NT2/D1 (cell line): ENCODE data around the gene ARSG.
"Not testable (repeated sequence)": the region's sequence is repeated elsewhere in the genome, so short reads cannot be mapped to it uniquely, and the experiment has no call there.

Experiments
- SUZ12 ChIP-seq: IDR thresholded peaks from 2 replicates; pipeline ENCODE4 v1.6.1; 2011; ENCODE audit not compliant: insufficient read length, insufficient read depth; ENCODE audit errors: extremely low read depth
- YY1 ChIP-seq: IDR thresholded peaks from 2 replicates; pipeline ENCODE4 v1.6.1; 2011; ENCODE audit not compliant: insufficient read length, insufficient read depth
- ZNF274 ChIP-seq: IDR thresholded peaks from 2 replicates; pipeline ENCODE4 v1.6.1; 2011; ENCODE audit warnings: mild to moderate bottlenecking, low read depth, low read length

- not testable (repeated sequence) for TF ChIP-seq ZNF274, YY1, SUZ12
Measured at GRCh38 chr17:68352671-68353070, 61.4 kb downstream of the ARSG start.
